NCI-H146 (cell line): ENCODE results near the gene CTNNA3.

ENCODE experiments used
- DNase-seq: peaks from one replicate; lab custom pipeline; 2025; lab: John Stamatoyannopoulos, UW

The CTNNA3 gene

DNA sequence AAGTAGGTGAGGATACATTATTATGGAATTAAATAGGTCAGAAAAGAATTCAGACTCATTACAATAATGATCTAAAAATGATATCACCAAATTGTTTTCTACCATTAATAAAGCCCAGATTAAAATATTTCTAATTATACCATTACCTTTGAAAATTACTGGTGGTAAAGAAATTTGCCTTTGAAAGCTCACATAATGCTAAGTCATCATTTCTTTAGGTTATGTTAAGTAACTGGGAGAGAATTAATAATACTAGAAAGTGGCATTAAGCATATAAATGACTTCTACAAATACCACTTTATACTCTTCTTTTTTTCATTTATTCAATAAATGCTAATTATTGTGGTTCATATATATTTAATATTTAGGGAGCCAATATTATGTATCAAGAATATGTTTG, 1411.4 kb downstream of the CTNNA3 start:
- no peak for DNase-seq

DNA sequence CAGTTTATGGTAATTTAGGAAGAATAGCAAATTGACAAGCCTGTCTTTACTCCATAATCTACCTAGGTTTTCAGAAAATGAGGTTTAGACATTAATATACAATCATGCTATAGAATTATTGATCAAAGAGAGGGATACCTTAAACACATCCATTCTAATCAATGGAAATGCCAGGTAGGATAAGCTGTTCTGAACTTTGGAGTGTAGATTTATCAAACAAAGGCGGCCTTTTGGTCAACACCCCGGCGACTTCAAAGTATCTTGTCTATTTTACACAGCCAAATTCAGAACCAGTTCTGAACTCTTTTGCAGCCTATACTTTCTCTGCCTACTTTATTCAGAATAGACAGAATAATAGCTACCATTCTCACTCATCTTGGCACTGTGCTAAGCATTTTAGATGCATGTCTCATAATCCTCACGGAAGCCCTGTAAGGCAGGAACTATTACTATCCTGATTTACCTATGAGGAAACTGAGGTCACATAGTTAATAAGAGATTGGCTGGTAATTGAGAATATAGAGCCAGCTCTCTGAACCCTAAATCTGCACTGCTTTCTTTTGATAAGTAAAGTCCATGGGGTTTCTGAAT, 1412.0 kb downstream of the CTNNA3 start:
- DNase-seq = no peak

DNA sequence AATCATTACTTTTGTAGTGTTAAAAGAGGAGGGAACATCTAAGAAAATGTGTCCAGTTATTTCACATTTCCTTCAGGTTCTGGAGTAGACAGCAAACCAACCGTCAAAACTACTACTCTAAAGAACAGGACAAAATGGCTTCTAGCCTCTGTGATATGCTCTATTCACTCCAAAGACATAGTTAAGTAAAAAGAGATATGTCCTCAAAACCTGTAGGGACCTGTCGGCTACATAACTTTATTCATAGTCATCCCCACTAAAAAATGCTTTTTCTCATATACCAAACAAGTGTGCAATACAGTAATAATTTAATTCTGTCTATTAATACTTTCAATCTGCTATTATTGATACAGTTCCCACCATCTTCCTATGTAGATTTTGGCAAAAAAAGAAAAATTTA, 1412.9 kb downstream of the CTNNA3 start:
- DNase-seq = no peak

DNA sequence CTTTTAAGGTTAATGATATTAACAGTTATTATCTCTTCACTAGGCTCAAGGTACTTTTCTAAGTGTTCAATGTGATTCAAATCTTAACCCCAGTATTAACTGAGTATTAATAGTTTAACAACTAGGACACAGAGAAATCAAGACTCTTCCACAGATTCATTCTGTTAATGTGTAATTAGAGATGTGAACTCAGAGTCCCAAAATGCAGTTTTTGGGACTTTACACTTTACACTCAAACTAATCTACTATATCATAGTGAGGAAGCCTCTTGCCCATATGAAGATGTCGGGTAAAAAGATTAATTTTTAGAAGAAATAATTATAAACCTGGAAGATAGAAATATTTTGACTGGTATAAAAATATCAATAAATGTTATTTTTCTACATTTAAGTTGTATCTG, 1414.7 kb downstream of the CTNNA3 start:
- no peak for DNase-seq

DNA sequence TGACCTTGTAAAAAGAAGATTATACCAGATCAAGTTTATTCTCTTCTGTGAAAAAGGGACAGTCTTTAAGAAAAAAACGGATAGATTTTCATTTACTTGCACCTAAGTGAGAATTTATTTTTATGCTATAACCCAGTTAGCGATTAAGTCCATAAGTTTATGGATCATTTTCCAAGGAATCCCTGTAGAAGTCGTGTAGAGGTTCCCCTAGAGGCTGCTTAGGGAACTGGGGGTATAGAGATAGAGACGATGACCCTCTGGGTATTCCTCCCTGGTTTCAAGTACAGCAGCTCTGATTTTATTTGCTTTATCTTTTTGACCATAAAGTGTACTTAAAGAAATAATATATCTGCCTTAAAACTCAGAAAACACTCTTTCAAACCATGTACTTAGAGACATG, 1418.5 kb downstream of the CTNNA3 start:
- DNase-seq = no peak

DNA sequence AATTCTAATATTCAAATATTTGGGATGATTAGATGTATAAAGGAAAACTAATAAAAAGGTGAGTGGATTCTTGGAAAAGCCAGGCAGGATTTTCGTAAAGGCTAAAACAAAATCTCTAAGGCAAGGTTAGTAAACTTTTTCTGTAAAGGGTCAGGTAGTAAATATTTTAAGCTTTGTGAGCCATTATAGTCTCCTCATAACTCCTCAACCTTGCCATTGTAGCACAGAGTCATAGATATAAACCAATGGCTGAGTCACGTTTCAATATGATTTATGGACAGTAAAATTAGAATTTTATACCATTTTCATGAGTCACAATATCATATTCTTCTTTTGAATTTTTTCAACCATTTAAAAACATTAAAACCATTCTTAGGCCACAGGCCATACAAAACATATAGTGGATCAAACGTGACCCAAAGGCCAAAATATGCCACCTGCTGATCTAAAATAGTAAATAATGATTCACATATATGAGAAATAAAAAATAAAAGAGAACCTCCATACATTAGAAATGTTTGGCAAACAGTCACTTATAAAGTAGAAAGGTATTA, 1422.0 kb downstream of the CTNNA3 start:
- DNase-seq = no peak

DNA sequence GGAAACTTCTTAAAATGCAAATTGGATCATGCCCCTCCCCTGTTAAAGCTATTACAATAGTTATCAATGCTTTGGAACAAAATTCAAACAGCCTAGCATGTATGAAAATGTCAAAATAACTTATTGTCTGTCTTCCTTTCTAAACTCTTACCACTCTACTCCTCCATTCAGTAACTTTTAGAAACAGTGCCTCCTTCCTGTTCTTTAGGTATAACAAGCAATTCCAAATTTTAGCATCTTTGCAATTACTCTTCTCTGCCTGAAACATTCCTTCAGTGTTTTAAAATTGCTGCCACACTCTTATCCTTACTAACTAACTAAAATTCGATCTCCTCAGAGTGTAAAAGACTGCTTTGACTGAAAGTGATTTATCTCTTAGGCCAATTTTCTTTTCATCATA, 1430.6 kb downstream of the CTNNA3 start:
- DNase-seq = no peak

DNA sequence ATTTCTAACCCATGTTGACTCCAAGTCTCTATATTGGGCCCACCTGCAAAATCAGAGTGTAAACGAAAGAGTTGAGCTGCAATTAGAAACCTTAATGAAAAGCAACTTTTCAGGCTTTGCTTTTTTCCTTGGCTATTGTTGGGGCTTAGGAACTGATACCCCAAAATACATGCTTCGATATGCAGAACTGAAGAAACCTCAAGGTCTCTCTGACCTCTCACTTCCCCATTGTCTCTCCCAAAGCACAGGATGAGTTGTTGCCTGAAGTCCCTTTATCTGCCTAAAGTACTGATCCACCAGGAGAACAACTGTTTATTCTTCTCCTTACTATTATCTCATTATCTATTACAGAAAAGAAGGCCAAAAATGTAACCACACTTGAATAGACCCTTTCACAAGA, 1436.2 kb downstream of the CTNNA3 start:
- no peak for DNase-seq

DNA sequence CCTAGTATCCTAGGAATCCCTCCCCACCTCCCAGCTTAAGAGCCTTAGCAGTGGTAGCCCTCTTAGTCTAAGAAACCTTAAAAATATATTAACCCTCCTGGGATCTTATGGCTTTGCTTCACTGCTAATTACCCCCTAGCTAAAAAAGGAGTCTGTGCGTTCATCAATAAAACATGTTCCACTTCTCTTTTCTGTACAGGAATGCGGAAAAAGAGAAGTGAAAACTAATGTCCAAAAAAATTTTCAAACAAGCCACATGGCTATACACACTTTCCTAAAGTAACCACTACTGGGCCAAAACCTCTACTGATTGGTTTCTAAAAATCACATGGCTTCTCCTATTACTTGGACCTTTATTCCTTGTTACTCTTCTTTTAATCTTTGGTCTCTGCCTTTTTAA, 1437.3 kb downstream of the CTNNA3 start:
- DNase-seq = no peak

DNA sequence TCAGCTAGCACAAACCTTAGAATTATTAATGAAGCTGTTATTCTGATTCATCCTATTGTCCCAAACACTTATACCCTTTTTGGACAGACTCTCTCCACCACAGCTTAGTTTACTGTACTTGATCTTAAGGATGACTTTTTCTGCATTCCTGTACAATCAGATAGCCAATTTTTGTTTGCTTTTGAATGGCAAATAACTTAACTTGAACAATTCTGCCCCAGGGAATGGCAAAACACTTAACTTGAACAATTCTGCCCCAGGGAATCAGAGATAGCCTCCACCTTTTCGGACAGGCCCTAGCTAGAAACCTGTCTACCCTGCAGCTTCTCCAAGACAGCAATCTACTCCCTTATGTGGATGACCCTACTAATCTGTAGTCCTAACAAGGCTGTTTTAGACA, 1438.2 kb downstream of the CTNNA3 start:
- no peak for DNase-seq

DNA sequence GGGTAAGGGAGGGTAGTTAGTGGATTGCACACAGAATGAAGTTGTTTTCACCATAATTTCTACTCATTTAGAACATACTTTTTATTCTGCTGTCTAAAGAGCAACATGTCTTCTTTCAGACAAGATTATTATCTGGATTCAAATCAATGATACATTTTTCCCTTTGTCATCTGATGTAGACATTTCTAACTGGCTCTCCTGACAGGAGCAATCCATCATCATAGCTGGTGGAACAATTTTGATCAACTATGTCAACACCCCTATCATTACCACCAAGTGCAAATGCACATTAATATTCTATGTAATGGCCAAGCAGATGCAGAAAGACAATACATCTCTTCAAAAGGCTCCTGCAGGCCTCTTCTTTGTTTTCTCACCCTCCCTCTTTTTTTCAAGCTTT, 1443.0 kb downstream of the CTNNA3 start:
- no peak for DNase-seq

DNA sequence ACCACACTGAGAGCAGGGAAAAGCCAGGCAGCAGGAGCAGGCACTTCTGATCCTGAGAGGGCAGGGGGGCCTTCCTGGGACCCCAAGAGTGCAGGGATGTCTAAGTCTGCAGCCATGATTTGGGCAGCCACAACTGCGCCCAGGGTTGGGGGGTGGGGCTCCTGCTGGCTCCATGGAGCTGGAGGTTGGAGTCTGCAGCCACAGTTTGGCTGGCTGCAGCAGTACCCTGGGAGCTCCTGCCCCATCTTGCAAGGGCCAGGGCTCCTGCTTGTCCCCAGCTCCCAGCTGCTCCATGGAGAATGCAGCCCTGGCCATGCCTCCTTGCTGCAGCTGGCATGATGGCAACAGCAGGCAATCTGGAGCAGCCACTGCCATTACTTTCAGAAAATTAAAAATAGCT, 1449.8 kb downstream of the CTNNA3 start:
- DNase-seq = no peak

DNA sequence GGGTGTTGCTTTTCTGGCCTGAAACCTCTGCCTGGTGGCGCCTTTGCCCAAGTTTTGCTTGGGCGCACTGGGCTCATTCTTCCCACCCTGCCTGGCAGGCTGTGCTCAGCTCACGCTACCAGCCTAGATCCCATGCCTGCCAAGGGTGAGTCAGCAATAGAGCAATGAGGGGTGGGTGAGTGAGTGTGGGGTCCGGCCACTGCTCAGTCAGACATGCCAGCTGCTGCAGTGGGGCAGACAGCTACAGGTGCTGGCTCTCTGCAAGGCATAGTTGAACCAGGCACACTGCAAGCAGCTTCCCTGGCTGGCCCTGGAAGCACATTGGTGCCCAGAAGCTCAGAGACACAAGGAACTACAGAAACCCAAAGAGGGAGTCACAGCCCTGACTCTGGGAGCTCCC, 1451.0 kb downstream of the CTNNA3 start:
- DNase-seq = no peak

DNA sequence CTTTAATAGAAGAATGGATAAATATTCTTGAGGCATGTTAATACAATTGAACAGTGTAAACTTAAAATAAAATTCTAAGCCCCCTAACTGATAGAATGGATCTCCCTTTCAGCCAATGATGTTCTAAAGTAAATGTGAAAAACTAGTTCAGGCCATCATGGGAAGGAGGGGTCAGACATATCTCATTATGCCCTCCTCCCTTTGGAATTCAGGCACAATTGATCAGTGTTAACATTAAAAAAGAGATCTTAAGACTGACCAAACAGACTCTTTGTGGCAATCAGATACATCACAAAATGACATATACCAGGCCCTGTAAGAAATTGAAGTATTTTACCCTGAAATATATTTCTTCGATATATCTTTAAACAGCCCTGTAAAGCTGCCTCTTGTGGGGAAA, 1453.1 kb downstream of the CTNNA3 start:
- DNase-seq = no peak

DNA sequence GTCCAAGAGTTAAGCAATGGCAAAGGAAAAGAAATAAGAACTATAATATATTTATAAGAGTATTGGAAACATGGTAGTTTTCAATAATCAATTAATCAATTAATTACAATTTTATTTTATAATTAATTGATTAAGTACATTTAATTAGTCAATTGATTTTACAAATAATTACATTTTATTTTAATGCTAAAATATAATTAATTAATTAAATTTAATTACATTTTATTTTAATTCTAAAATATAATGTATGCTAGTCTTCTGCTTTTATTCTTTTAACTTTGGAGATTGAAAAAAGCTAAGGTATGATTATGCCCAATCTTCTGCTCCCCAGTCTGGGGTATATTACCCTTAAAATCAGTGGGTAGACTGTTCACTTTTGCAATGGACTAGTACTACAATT, 1456.9 kb downstream of the CTNNA3 start:
- DNase-seq = no peak

DNA sequence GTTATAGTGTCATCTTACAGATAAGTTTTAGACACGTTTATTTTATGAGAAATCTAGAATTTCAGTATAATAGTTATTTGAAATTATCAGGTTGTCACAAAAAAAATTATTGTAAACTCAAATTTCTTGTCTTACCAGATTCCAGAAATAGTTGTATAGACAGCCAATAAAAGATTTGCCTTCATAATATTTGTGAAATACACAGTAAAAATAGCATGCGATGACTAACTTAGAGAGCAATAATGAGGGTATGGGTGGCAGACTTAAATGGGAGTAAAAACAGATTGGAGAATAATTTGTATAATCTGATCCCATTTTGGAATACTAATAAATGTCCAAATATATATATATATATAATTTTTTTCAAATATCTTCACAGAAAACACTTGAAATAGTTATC, 1457.7 kb downstream of the CTNNA3 start:
- DNase-seq = no peak

DNA sequence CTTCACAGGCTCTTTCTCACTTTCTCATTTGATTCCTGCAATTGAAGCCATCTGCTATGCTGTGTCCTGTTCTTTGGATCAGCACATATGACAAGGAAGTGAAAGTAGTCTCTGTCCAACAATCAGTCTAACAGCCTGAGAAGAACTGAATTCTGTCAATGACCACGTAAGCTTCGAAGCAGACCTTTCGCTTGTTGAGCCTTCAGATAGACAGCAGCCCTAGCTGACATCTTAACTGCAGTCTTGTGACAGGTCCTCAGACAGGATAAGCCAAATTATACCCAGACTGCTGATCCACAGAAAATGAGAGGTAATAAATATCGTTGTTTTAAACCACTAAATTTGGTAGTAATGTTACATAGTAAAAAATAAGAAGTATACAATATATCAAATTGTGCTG, 1461.1 kb downstream of the CTNNA3 start:
- DNase-seq = no peak

DNA sequence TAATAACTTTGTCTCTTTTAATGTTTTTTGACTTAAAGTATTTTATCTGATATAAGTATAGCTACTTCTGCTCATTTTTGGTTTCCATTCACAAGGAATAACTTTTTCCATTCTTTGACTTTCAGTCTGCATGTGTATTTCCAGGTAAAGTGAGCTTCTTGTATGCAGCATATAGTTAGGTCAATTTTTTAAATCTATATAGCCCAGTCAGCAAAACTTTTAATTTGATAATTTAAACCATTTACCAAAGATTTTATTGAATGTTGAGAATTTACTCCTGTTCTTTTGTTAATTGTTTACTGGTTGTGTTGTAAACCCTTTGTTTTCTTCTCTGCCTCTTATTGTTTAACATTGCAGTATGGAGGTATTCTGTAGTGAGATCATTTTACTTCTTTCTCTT, 1467.1 kb downstream of the CTNNA3 start:
- DNase-seq = no peak

DNA sequence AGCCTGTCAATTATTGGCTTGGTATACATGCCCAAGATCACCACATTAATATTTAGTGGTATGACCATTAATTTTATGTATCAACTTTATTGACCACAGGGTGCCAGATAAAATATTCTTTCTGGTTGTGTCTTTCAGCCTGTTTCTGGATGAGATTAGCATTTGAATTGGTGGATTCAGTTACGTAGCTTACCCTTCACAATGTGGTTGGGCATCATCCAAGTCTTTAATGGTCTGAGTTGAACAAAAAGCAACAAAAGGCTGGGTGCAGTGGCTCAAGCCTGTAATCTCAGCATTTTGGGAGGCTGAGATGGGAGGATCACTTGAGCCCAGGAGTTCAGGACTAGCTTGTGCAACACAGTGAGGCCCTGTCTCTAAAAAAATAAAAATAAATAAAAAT, 1472.3 kb downstream of the CTNNA3 start:
- DNase-seq = no peak

DNA sequence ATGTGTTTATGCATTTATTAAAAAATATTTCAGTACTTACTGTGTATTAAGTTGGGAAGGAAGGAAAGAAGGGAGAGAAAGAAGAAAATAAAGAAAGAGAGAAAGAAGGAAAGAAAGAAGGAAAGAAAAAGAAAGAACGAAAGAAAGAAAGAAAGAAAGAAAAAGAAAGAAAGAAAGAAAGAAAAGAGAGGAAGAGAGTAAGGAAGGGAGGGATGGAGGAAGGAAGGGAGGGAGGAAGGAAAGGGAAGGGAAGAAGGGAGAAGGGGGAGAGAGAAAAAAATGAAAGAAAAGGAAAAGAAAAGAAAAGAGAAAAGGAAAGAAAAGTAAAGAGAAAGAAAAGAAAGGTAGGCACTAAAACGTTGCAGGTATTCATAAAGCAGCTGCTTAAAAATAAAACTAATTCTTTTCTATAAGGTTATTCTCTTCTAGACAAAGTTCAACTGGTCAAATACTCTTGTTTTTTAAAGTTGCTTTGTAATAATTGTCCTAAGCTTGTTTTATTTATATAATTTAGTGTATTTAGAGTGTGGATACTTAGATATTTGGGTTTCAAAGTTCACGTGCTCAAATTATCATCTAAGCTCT, 1473.4 kb downstream of the CTNNA3 start:
- DNase-seq = no peak

DNA sequence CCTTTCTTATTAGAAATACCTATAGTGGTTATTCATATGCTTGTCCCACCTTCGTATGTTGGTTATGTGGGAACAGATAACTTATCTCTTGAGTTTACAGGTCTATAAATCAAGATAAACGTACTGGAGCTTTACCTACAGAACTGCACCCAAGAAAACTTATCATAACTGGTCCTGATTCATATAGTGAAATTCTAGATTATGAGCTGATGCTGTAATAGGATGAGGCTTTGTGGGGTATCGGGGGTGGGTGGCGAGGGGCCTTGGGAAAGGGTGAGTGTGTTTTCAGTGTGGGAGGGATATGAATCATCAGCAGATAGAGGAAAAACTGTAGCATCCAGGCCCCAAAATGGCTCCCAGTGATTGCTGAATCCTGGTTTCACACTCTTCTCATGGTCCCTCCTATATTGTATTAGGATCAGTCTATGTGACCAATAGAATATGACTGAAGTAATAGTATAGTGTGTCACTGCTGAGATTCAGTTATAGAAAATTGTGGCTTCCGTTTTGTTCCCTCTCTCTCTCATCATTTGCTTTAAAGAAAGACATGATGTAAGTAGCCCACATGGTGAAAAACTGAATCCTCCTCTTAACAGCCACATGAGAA, 1476.9 kb downstream of the CTNNA3 start:
- DNase-seq = no peak

DNA sequence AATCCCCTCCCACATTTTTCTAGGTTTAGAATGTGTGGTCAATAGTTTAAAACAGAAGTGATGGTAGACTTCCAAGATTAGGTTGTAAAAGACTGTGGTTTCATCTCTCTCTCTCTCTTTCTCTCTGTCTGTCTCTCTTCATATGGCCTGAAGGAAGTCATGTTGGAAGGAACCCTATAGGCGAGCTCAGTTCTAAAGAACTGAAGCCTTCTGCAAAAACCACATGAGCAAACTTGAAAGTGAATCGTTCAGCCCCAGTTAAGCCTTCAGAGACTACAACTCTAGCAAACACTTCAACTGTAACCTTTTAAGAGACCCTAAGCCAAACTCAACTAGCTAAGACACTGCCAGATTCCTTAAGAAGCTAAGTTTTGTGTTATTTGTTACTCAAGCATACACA, 1477.7 kb downstream of the CTNNA3 start:
- DNase-seq = no peak

DNA sequence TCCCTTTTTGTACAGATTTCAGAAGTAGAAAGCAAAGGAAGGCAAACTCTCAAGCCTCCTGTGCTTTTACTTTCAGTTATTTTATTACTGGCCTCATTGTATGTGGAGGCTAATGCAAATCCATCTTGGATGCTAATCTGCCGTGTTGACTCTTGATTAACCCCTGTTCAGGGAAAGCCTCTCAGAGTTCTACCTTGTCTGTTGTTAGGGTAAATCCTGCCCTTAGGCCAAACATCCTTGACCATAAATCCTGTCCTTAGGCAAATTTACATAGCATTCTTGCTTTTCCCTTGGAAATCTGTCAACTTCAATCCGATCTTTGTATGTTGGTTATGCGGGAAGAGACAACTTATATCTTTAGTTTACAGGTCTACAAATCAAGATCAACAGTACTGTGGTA, 1480.1 kb downstream of the CTNNA3 start:
- DNase-seq = no peak
